Measurements from ENCODE around the gene EXOC3L2. TPM values are rescaled to one million over a fixed set of nuclear protein-coding genes. Genes with fewer than 3 reads are reported as not detected.

The EXOC3L2 gene
- total and polyA plus RNA-seq, 2 of the 8 experiments (the other 6 are each of a cell fraction or from before 2014, with no cell fraction given) = 1.4 to 1.6 TPM

GRCh38 chr19:45166723-45167252 is 78.4 kb downstream of the EXOC3L2 start (continued):
- TF ChIP-seq CHD7 (IDR thresholded peaks at IDR 0.05; ENCODE audit: insufficient replicate concordance, low read length) (no peak), TBP (IDR thresholded peaks at IDR 0.05; ENCODE audit: low read depth, low read length) (no peak), SIX5 (IDR thresholded peaks at IDR 0.05; ENCODE audit: low read depth, low read length) (no peak), RNF2 (IDR thresholded peaks at IDR 0.05; ENCODE audit: borderline replicate concordance, low read depth, low read length, missing control alignments, poor library complexity, severe bottlenecking) (no peak), NRF1 (IDR thresholded peaks at IDR 0.05; ENCODE audit: low read depth, low read length) (no peak), CHD2 (IDR thresholded peaks at IDR 0.05; ENCODE audit: low read length) (no peak), HDAC6 (IDR thresholded peaks at IDR 0.05; ENCODE audit: low read depth, low read length) (no peak), MAX (IDR thresholded peaks at IDR 0.05) (no peak), SP2 (IDR thresholded peaks at IDR 0.05; ENCODE audit: low read length) (no peak), POU5F1 (IDR thresholded peaks at IDR 0.05; ENCODE audit: low read depth, low read length) (no peak), CEBPB (IDR thresholded peaks at IDR 0.05; ENCODE audit: low read depth, low read length) (no peak)

Data from H1 (cell line).